ENCODE measurements around the gene GDF11.

- TF ChIP-seq CTCF (IDR thresholded peaks at IDR 0.05) (no peak), ELK1 (IDR thresholded peaks at IDR 0.05; ENCODE audit: low read depth, low read length) (no peak), POLR2A (IDR thresholded peaks at IDR 0.05; ENCODE audit: low read length) (no peak), ZNF302 (CRISPR knock-in tag; IDR thresholded peaks at IDR 0.05) (no peak), JUNB (IDR thresholded peaks at IDR 0.05) (no peak), NFE2L2 (conservative IDR thresholded peaks at IDR 0.05; ENCODE audit: low read length) (no peak), RNF2 (IDR thresholded peaks at IDR 0.05; ENCODE audit: borderline replicate concordance, low read depth) (no peak), PHF8 (IDR thresholded peaks at IDR 0.05; ENCODE audit: borderline replicate concordance, low read depth) (no peak), KDM5A (IDR thresholded peaks at IDR 0.05) (no peak)
These were observed 9.1 kb upstream of the GDF11 start for GRCh38 chr12:55733858-55734257.
